Ramos (cell line): ENCODE measurements around the gene SPON2.

ENCODE experiments used
- in situ Hi-C: fragments of 300-500 bp; cut with MboI; formaldehyde crosslinking; loops from one replicate; pipeline ENCODE4 v1.14.3; 2022; ENCODE audit warnings: low sequenced_read_pairs; ENCODE audit not compliant: unreplicated experiment

The SPON2 gene

GRCh38 chr4:1209821-1210220 is 37.4 kb upstream of the SPON2 start:
- in situ Hi-C loops: no loop called here

GRCh38 chr4:1208970-1209704 is 36.8 kb upstream of the SPON2 start:
- in situ Hi-C loops: no loop called here

GRCh38 chr4:1208266-1208961 is 36.0 kb upstream of the SPON2 start:
- in situ Hi-C loops: no loop called here

GRCh38 chr4:1207603-1208265 is 35.4 kb upstream of the SPON2 start:
- in situ Hi-C loops: no loop called here

GRCh38 chr4:1207157-1207470 is 34.7 kb upstream of the SPON2 start:
- in situ Hi-C loops: no loop called here

- in situ Hi-C loops: no loop called here
These were observed 34.1 kb upstream of the SPON2 start for GRCh38 chr4:1206299-1207156.

GRCh38 chr4:1205586-1206298 is 33.4 kb upstream of the SPON2 start:
- in situ Hi-C loops: no loop called here

GRCh38 chr4:1204828-1205585 is 32.6 kb upstream of the SPON2 start:
- in situ Hi-C loops: no loop called here

- in situ Hi-C loops: no loop called here
These were observed 32.0 kb upstream of the SPON2 start for GRCh38 chr4:1204286-1204827.

- in situ Hi-C loops: no loop called here
These were observed 30.7 kb upstream of the SPON2 start for GRCh38 chr4:1203026-1203616.

GRCh38 chr4:1202526-1203011 is 30.2 kb upstream of the SPON2 start:
- in situ Hi-C loops: no loop called here

- in situ Hi-C loops: no loop called here
These were observed 29.6 kb upstream of the SPON2 start for GRCh38 chr4:1201851-1202525.

- in situ Hi-C loops: no loop called here
These were observed 28.1 kb upstream of the SPON2 start for GRCh38 chr4:1200425-1201035.

GRCh38 chr4:1199556-1200331 is 27.4 kb upstream of the SPON2 start:
- in situ Hi-C loops: no loop called here

GRCh38 chr4:1198098-1198844 is 25.9 kb upstream of the SPON2 start:
- in situ Hi-C loops: no loop called here
